Measurements from ENCODE around the gene EVX2. TPM values are rescaled to one million over a fixed set of nuclear protein-coding genes. Genes with fewer than 3 reads are reported as not detected.
A peak's percentile ranks its signal among the peaks of the same experiment; 100 is the strongest.

Gene EVX2
- total RNA-seq, 2 experiments from 2014 or later: not detected

- Mint-ChIP-seq H3K36me3 (ENCODE audit: low read depth) (peaks cover 1% of the 10 kb centered on the region), H3K27ac (no peak overlapping the region), H3K9me3 (ENCODE audit: insufficient read depth) (no peaks in the 10 kb centered on the region), H3K27me3 (ENCODE audit: low read depth) (peaks cover 81% of the 10 kb centered on the region), H3K4me1 (ENCODE audit: low read depth) (peaks cover 14% of the 10 kb centered on the region), H3K4me3 (peak overlapping the region; percentile 52)
- CTCF ChIA-PET: interaction anchor here (0.6 to 5.6 kb wide), 19 partner anchors 9 to 894 kb away, joined by 3 to 80 read pairs (median 4); no protein-coding TSS in a partner anchor
- DNase-seq (peak; percentile 68), ATAC-seq (peak; percentile 79)
- POLR2A ChIA-PET: interaction anchor here (0.7 kb wide), 1 partner anchor 50 kb away, joined by 3 read pairs; no protein-coding TSS in a partner anchor
Measured at GRCh38 chr2:176096986-176097819, 13.4 kb upstream of the EVX2 start.

GRCh38 chr2:176096243-176096985 is 12.7 kb upstream of the EVX2 start:
- peaks cover 17% of the 10 kb centered on the region for H3K4me1 Mint-ChIP-seq (ENCODE audit: low read depth)
- no peak overlapping the region for H3K27ac Mint-ChIP-seq
- H3K36me3 Mint-ChIP-seq (ENCODE audit: low read depth): peaks cover 1% of the 10 kb centered on the region
- H3K9me3 Mint-ChIP-seq (ENCODE audit: insufficient read depth): no peaks in the 10 kb centered on the region
- DNase-seq (no peak), ATAC-seq (peak; percentile 18)
- peaks cover 82% of the 10 kb centered on the region for H3K27me3 Mint-ChIP-seq (ENCODE audit: low read depth)
- peak overlapping the region; percentile 52 for H3K4me3 Mint-ChIP-seq
- ChIA-PET POLR2A (no interaction called here), CTCF (interaction anchor here (0.8 to 5.6 kb wide), 13 partner anchors 8 to 893 kb away, joined by 3 to 80 read pairs (median 5); no protein-coding TSS in a partner anchor)

DNA sequence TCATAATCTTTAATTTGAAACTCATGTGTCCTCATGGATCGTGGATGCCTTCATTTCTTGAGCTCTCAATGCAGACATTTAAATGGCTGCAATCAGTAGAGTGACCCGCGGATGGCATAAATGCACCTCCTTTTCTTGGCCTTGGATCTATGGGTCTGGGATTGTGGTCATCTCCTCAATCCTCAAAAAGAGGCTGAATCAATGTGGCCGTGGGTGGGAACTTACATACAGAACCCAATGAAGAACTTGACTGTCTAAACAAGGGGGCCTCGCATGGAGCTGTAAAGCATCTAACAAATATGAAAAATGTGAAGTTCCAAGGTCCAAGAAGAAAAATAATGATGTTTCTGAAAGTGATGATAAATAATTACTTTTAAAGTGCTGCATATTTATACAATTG is 11.7 kb upstream of the EVX2 start:
- ChIA-PET POLR2A (no interaction called here), CTCF (interaction anchor here (1.0 to 5.6 kb wide), 5 partner anchors 44 to 844 kb away, joined by 3 to 80 read pairs (median 5); no protein-coding TSS in a partner anchor)
- H3K27me3 Mint-ChIP-seq (ENCODE audit: low read depth): peaks cover 82% of the 10 kb centered on the region
- H3K27ac Mint-ChIP-seq: no peak overlapping the region
- H3K4me3 Mint-ChIP-seq: no peak overlapping the region
- DNase-seq (no peak), ATAC-seq (no peak)
- H3K4me1 Mint-ChIP-seq (ENCODE audit: low read depth): peaks cover 17% of the 10 kb centered on the region
- H3K36me3 Mint-ChIP-seq (ENCODE audit: low read depth): peaks cover 1% of the 10 kb centered on the region
- no peaks in the 10 kb centered on the region for H3K9me3 Mint-ChIP-seq (ENCODE audit: insufficient read depth)

- Mint-ChIP-seq H3K36me3 (ENCODE audit: low read depth) (no peaks in the 10 kb centered on the region), H3K27me3 (ENCODE audit: low read depth) (peaks cover 85% of the 10 kb centered on the region), H3K27ac (no peak overlapping the region), H3K4me1 (ENCODE audit: low read depth) (peaks cover 17% of the 10 kb centered on the region), H3K4me3 (no peak overlapping the region), H3K9me3 (ENCODE audit: insufficient read depth) (no peaks in the 10 kb centered on the region)
- ChIA-PET CTCF (interaction anchor here (0.8 to 5.6 kb wide), 6 partner anchors 9 to 406 kb away, joined by 3 to 80 read pairs (median 3); no protein-coding TSS in a partner anchor), POLR2A (interaction anchor here (0.6 to 0.7 kb wide), 3 partner anchors 17 to 843 kb away, joined by 3 to 4 read pairs (median 3); no protein-coding TSS in a partner anchor)
- no peak for ATAC-seq
- DNase-seq: no peak
Measured at GRCh38 chr2:176094349-176094748, 10.6 kb upstream of the EVX2 start.

DNA sequence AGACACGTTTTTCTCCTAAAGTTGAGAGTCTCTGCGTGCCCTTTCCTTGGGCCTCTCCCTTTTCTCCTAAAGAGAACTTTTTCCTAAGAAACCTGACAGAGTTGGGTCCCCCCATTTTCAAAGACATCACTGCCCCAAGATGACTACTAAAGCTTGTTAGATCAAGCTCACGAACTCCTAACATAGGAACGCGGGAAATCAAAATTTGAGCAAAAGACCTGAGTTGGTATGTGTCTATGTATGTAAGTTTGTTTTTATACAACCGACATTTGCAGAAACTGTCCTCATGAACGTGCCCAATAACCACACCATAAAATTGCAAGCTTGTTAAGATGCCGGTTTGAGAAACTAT is 10.1 kb upstream of the EVX2 start:
- Mint-ChIP-seq H3K27me3 (ENCODE audit: low read depth) (peaks cover 85% of the 10 kb centered on the region), H3K9me3 (ENCODE audit: insufficient read depth) (no peaks in the 10 kb centered on the region), H3K36me3 (ENCODE audit: low read depth) (no peaks in the 10 kb centered on the region), H3K27ac (peak overlapping the region; percentile 54), H3K4me1 (ENCODE audit: low read depth) (peaks cover 17% of the 10 kb centered on the region), H3K4me3 (peak overlapping the region; percentile 27)
- CTCF ChIA-PET: interaction anchor here (0.8 to 5.6 kb wide), 6 partner anchors 8 to 405 kb away, joined by 3 to 80 read pairs (median 3); no protein-coding TSS in a partner anchor
- ATAC-seq (no peak), DNase-seq (no peak)
- POLR2A ChIA-PET: interaction anchor here (0.6 to 0.7 kb wide), 2 partner anchors 17 to 20 kb away, joined by 3 to 4 read pairs; no protein-coding TSS in a partner anchor

DNA sequence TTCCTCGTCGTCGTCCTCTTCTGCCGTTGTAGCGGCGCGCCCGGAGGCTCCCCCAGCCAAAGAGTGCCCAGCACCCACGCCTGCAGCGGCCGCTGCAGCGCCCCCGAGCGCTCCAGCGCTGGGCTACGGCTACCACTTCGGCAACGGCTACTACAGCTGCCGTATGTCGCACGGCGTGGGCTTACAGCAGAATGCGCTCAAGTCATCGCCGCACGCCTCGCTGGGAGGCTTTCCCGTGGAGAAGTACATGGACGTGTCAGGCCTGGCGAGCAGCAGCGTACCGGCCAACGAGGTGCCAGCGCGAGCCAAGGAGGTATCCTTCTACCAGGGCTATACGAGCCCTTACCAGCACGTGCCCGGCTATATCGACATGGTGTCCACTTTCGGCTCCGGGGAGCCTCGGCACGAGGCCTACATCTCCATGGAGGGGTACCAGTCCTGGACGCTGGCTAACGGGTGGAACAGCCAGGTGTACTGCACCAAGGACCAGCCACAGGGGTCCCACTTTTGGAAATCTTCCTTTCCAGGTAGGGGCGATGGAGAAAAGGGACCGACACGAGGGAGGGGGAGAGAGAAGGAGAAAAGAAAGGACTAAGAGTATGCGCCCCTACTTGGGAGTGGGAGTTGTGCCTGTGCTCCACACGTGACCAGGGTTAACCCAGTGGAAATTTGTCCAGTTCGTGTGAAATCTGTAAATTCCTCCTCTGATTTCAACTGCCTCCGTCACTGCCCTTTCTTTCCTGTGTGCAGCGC is 9.6 kb upstream of the EVX2 start:
- DNase-seq (no peak), ATAC-seq (no peak)
- H3K9me3 Mint-ChIP-seq (ENCODE audit: insufficient read depth): no peaks in the 10 kb centered on the region
- ChIA-PET POLR2A (no interaction called here), CTCF (interaction anchor here (0.8 to 5.6 kb wide), 7 partner anchors 8 to 406 kb away, joined by 3 to 80 read pairs (median 3); no protein-coding TSS in a partner anchor)
- no peaks in the 10 kb centered on the region for H3K36me3 Mint-ChIP-seq (ENCODE audit: low read depth)
- H3K4me3 Mint-ChIP-seq: peak overlapping the region; percentile 27
- H3K27me3 Mint-ChIP-seq (ENCODE audit: low read depth): peaks cover 85% of the 10 kb centered on the region
- peaks cover 19% of the 10 kb centered on the region for H3K4me1 Mint-ChIP-seq (ENCODE audit: low read depth)
- H3K27ac Mint-ChIP-seq: peak overlapping the region; percentile 54

- peak within 1 kb of the TSS; percentile 27 for H3K4me3 Mint-ChIP-seq
- H3K36me3 Mint-ChIP-seq (ENCODE audit: low read depth): no peaks in the 10 kb centered on the region
- H3K27me3 Mint-ChIP-seq (ENCODE audit: low read depth): peaks cover 84% of the 10 kb centered on the region
- H3K27ac Mint-ChIP-seq: peak within 1 kb of the TSS; percentile 68
- peaks cover 21% of the 10 kb centered on the region for H3K4me1 Mint-ChIP-seq (ENCODE audit: low read depth)
- no peak for DNase-seq
- no peak for ATAC-seq
- POLR2A ChIA-PET: no interaction called here
- H3K9me3 Mint-ChIP-seq (ENCODE audit: insufficient read depth): no peaks in the 10 kb centered on the region
- CTCF ChIA-PET: interaction anchor here (0.8 to 1.2 kb wide), 2 partner anchors 403 to 406 kb away, joined by 3 read pairs; no protein-coding TSS in a partner anchor
Measured at GRCh38 chr2:176092270-176093144, 8.7 kb upstream of the EVX2 start, which contains the start of gene HOXD13. Gene HOXD13 (plus strand): TSS chr2:176092721. CDS start chr2:176092891, 170 bp downstream.

GRCh38 chr2:176091329-176092258 is 7.8 kb upstream of the EVX2 start:
- Mint-ChIP-seq H3K27me3 (ENCODE audit: low read depth) (peaks cover 86% of the 10 kb centered on the region), H3K27ac (peak overlapping the region; percentile 68), H3K4me3 (peak overlapping the region; percentile 22), H3K4me1 (ENCODE audit: low read depth) (peaks cover 14% of the 10 kb centered on the region), H3K9me3 (ENCODE audit: insufficient read depth) (no peaks in the 10 kb centered on the region), H3K36me3 (ENCODE audit: low read depth) (peaks cover 3% of the 10 kb centered on the region)
- POLR2A ChIA-PET: no interaction called here
- CTCF ChIA-PET: interaction anchor here (1.2 kb wide), 1 partner anchor 405 kb away, joined by 3 read pairs; no protein-coding TSS in a partner anchor
- ATAC-seq (no peak), DNase-seq (no peak)

DNA sequence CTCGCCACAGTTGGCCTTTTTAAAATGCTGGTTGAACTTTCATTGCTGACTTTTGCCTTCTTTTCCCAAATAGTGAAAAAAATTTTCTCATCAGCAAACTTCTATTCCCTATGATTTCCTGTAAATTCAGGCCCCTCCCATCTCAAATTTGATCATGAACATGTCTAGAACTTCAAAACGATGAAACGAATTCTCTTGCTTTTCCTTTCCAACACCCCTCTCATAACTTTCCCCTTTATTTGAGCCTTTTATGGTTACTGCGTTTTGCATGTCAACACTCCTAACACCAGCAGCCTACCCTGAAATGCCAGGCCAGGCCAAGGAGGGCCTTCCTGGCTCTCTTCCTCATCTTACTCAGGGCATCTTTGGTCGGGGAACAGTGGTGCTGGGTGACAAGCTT is 7.1 kb upstream of the EVX2 start:
- CTCF ChIA-PET: no interaction called here

More for the DNA sequence above, 7.1 kb upstream of the EVX2 start:
- no peak for ATAC-seq
- Mint-ChIP-seq H3K4me1 (ENCODE audit: low read depth) (peaks cover 12% of the 10 kb centered on the region), H3K27me3 (ENCODE audit: low read depth) (peaks cover 84% of the 10 kb centered on the region), H3K9me3 (ENCODE audit: insufficient read depth) (no peaks in the 10 kb centered on the region), H3K27ac (no peak overlapping the region), H3K36me3 (ENCODE audit: low read depth) (peaks cover 3% of the 10 kb centered on the region), H3K4me3 (no peak overlapping the region)
- POLR2A ChIA-PET: no interaction called here
- DNase-seq: no peak

Data from activated CD8-positive, alpha-beta T cell treated with anti-CD3 and anti-CD28 coated beads, Interleukin-2, amount 10 ng/mL, durations not matched to agents 7 days and 5 days (primary cell).